ENCODE data around the gene TRAF3IP3.

DNA sequence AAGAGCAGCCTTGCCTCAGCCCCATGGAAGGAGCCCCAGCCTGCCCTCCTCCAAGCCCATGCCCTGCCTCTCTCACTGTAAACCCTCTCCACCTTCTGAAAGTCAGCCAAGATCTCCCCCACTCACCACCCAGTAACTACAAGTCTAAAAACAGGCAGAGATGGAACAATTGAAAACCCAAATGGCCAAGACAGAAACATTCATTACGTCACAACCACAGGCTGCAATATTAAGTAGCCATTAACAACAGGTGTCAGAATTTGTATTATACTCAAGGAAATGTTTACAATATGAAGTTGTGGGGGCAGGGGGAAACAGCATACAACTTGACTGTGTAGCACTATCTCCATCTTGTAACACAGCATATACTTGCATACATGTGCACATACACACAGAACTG lies 47.7 kb downstream of the TRAF3IP3 start:
- TF ChIP-seq GATA2 (IDR thresholded peaks at IDR 0.05; ENCODE audit: low read depth, low read length): no peak
- TF ChIP-seq GATA3 (IDR thresholded peaks at IDR 0.05; ENCODE audit: low read depth, low read length): no peak

All from SH-SY5Y (cell line).